OCI-LY3 (cell line): ENCODE results near the gene TMEM114.

ENCODE experiments used
- H2AFZ ChIP-seq: fragments of 200-600, 300-600 bp; shearing (Covaris generic); 2 replicates; pipeline ENCODE4 v1.6.0; 2014; ENCODE audit warnings: antibody characterized with exemption, low read depth, low read length
- H3K27ac ChIP-seq: fragments of 200-600, 300-600 bp; sonication (generic); 2 replicates; pipeline ENCODE4 v1.5.1; 2014; ENCODE audit warnings: mild to moderate bottlenecking, low read length, moderate library complexity, mixed read lengths
- H3K27me3 ChIP-seq: fragments of 200-600, 300-600 bp; sonication (generic); 2 replicates; pipeline ENCODE4 v1.6.1; 2014; ENCODE audit warnings: low read depth, low read length, mixed read lengths
- H3K36me3 ChIP-seq: fragments of 200-600, 300-600 bp; sonication (generic); replicated peaks from 2 replicates; pipeline ENCODE3; 2014; ENCODE audit warnings: low read depth, low read length, mixed read lengths
- H3K4me1 ChIP-seq: fragments of 300-600, 200-600 bp; sonication (generic); 2 replicates; pipeline ENCODE4 v1.6.1; 2014; ENCODE audit warnings: low read length, mixed read lengths
- H3K4me2 ChIP-seq: fragments of 200-600, 300-600 bp; sonication (generic); 2 replicates; pipeline ENCODE4 v1.6.1; 2014; ENCODE audit warnings: low read length, mixed read lengths
- H3K4me3 ChIP-seq: fragments of 300-600, 200-600 bp; sonication (generic); 2 replicates; pipeline ENCODE4 v1.5.1; 2014; ENCODE audit warnings: antibody characterized with exemption, mild to moderate bottlenecking, low read length, moderate library complexity
- H3K79me2 ChIP-seq: fragments of 300-600, 200-600 bp; shearing (Covaris generic); 2 replicates; pipeline ENCODE4 v1.6.1; 2014; ENCODE audit warnings: mild to moderate bottlenecking, low read length, mixed read lengths
- H3K9ac ChIP-seq: fragments of 300-600, 200-600 bp; shearing (Covaris generic); 2 replicates; pipeline ENCODE4 v1.6.0; 2014; ENCODE audit warnings: mild to moderate bottlenecking, low read length, moderate library complexity
- H3K9me3 ChIP-seq: fragments of 200-600, 300-600 bp; shearing (Covaris generic); 2 replicates; pipeline ENCODE4 v1.6.1; 2014; ENCODE audit warnings: low read length, mixed read lengths; ENCODE audit not compliant: insufficient read depth
- H4K20me1 ChIP-seq: fragments of 200-600, 300-600 bp; sonication (generic); 2 replicates; pipeline ENCODE4 v1.6.1; 2016; ENCODE audit warnings: low read length, mixed read lengths; ENCODE audit not compliant: insufficient read depth
- CTCF ChIP-seq: fragments of 200-600, 300-600 bp; sonication (generic); IDR thresholded peaks from 2 replicates; pipeline ENCODE4 v1.5.1; 2014; ENCODE audit warnings: antibody characterized with exemption, low read length, low read depth
- EZH2phosphoT487 ChIP-seq: fragments of 200-600 bp; shearing (Covaris generic); IDR thresholded peaks from 2 replicates; pipeline ENCODE4 v1.6.1; 2018; ENCODE audit warnings: antibody characterized with exemption, mixed run types, low read depth

Gene TMEM114

GRCh38 chr16:8576141-8577004 is 13.9 kb downstream of the TMEM114 start:
- Histone ChIP-seq H3K9me3 (no peaks in the 10 kb centered on the region), H4K20me1 (no peaks in the 10 kb centered on the region), H3K27me3 (peaks cover 13% of the 10 kb centered on the region; the same call in 1 of the 2 replicates), H3K36me3 (no peaks in the 10 kb centered on the region), H3K9ac (no peak overlapping the region), H3K27ac (no peak overlapping the region), H2AFZ (no peak overlapping the region), H3K4me1 (no peaks in the 10 kb centered on the region), H3K4me3 (no peak overlapping the region), H3K4me2 (no peak overlapping the region), H3K79me2 (no peaks in the 10 kb centered on the region)
- no peak for TF ChIP-seq EZH2phosphoT487
- TF ChIP-seq CTCF: no peak

GRCh38 chr16:8575399-8575798 is 14.9 kb downstream of the TMEM114 start:
- TF ChIP-seq EZH2phosphoT487 (no peak), CTCF (no peak)
- Histone ChIP-seq H3K79me2 (no peaks in the 10 kb centered on the region), H3K36me3 (no peaks in the 10 kb centered on the region), H4K20me1 (no peaks in the 10 kb centered on the region), H3K27me3 (peaks cover 13% of the 10 kb centered on the region; the same call in 1 of the 2 replicates), H3K27ac (no peak overlapping the region), H3K4me2 (no peak overlapping the region), H3K4me1 (no peaks in the 10 kb centered on the region), H3K9me3 (no peaks in the 10 kb centered on the region), H3K4me3 (no peak overlapping the region), H2AFZ (no peak overlapping the region), H3K9ac (no peak overlapping the region)

GRCh38 chr16:8572919-8573724 is 17.2 kb downstream of the TMEM114 start:
- no peak overlapping the region for H3K9ac ChIP-seq
- H3K27ac ChIP-seq: no peak overlapping the region
- H2AFZ ChIP-seq: peak overlapping the region; percentile 51
- no peaks in the 10 kb centered on the region for H3K4me1 ChIP-seq
- no peaks in the 10 kb centered on the region for H3K79me2 ChIP-seq
- H4K20me1 ChIP-seq: no peaks in the 10 kb centered on the region
- peak overlapping the region; percentile 37 for H3K4me2 ChIP-seq
- no peak overlapping the region for H3K4me3 ChIP-seq
- TF ChIP-seq EZH2phosphoT487 (no peak), CTCF (peak; percentile 62)
- H3K27me3 ChIP-seq: peaks cover 13% of the 10 kb centered on the region; the same call in 1 of the 2 replicates
- H3K9me3 ChIP-seq: no peaks in the 10 kb centered on the region
- H3K36me3 ChIP-seq: no peaks in the 10 kb centered on the region
